ENCODE data around the gene PCED1B.

Gene PCED1B

GRCh38 chr12:47067176-47067575 is 12.2 kb upstream of the PCED1B start:
- no peak for DNase-seq

DNA sequence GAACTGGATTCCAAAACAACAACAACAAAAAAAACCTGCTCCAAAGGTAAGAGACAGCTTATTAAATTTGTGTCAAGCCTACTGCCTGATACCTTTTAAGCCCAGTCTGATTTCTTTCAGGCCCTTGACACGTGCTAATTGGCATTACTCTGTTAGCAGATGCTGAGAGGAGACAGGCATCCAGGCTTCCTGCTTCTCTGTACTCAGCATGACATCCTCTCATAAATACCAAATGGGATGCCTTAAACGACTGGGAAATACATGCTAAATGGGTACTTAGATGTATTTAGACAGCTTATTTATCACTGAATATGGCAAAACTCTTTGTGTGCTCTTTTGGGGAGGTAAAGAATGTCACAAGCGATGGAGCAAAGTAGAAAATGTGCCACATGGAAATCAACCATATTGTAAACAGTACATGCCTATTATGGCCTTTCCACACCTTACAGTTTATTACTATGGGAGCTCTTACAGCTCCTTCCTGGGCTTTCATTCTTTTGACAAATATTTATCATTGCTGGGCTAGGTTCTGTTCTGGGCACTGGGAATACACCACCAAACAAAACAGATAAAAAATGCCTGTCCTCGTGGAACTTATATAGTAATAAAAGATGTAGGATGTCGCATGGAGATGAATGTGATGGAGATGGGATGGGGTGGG is 11.5 kb upstream of the PCED1B start:
- DNase-seq, result no peak

GRCh38 chr12:47068539-47068938 is 10.9 kb upstream of the PCED1B start:
- no peak for DNase-seq

- no peak for DNase-seq
These were observed 9.1 kb upstream of the PCED1B start for GRCh38 chr12:47070310-47070709.

DNA sequence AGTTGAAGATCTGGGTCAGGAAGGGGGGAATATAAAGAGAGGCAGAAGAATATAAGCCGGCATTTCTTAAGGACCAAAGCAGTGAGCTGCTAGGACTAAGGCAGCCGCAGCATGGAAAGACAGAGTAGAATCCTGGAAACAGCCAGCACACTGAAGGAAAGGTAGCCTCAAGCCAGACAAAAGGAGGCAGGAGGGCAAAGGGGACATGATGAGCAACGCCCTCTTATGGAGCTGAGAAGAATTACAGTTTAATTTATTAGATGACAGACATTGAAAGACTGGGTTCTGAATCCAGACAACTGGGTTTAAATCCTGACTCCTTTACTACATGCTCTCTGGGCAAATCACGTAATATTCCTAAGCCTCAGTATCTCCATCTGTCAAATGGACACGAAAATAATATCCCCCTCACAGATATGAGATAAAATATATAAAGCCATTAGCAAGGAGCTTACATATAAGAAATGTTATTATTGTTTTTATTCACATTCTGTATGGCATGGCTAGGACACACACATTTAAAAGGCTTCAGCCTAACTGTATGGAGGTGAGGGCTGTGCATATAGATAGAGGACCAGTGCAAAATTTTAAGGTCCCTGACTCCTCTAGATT is 8.1 kb upstream of the PCED1B start:
- DNase-seq, result no peak

- no peak for DNase-seq
These were observed 5.5 kb upstream of the PCED1B start for GRCh38 chr12:47073951-47074350.

- no peak for DNase-seq
These were observed 4.7 kb upstream of the PCED1B start for GRCh38 chr12:47074757-47075156.

- DNase-seq, result no peak
These were observed 4.0 kb upstream of the PCED1B start for GRCh38 chr12:47075192-47076084.

- no peak for DNase-seq
These were observed 2.0 kb upstream of the PCED1B start for GRCh38 chr12:47077206-47078085.

- no peak for DNase-seq
These were observed 1.4 kb upstream of the PCED1B start for GRCh38 chr12:47078086-47078395.

DNA sequence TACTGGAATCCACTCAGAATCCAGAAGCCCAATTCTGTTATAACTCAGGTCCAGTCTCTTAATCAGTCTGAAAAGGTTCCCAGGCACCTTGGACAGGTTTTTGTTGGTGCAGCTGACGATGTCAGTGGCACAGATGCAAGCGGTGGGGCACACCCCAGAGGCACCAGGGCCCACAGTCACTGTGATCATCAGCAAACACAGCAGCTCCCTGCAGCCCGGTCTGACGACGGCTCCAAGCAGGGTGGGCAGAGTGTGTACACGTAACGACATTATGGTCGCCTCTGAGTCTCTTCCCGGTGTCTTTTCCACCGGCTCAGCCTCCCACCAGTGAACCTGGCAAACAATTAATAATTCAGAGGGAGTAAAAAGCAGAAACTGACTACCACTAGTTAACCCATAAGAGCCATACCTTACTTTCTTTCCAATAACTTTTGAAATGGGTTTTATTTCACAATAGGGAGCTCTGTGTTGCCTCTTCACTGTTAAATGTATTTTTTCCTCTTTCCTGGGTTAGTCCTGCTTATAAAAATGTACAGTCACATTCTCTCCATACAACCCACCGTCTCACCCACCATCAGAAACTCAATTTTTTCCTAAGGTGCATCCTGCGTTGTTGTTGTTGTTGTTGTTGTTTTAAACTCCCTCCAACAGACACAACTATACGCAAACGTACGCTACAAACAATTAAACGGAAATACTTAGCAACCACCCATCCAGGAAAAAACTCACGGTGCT is 521 bp upstream of the PCED1B start:
- peak in 4 of 56 donors; percentile 4 to 8 (median 6) for DNase-seq

DNA sequence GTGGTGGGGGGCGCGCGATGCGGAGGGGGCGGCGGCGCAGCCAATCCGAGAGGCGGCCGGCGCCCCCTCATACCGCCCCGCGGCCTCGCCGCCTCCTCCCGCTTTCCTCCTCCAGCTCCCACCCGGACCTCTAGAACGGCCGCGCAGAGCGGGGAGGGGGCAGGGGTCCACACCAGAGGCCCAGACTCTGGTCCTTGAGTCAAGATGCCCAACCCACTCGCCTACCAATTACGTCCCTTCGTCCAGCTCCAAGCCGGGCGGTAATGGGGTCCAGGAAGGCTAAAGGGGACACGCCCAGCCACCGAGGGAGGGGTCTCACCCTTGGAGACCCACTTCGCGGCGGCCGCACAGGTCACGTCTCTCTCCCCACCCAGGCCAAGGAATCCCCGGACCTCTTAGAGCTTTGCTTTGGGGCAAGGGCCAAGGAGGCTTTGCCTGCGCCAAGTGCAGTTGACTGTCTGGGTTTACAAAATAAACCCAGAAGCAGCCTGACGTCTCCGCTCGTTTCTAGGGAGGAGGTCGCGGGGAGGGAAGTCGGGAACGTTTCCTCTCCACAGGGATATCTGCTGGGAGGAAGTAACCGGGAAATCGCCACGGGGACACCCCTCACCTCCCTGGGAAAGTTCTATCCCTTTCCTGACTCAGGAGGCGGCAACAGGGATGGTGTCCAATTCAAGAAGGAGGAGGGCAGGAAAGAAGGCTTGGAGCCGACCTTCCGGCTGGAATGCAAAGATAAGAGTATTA is 732 bp downstream of the PCED1B start:
- peak in 30 of 56 donors; percentile 4 to 67 (median 32) for DNase-seq

- peak in 10 of 56 donors; percentile 1 to 30 (median 8) for DNase-seq
These were observed 1.5 kb downstream of the PCED1B start for GRCh38 chr12:47080725-47081502.

DNA sequence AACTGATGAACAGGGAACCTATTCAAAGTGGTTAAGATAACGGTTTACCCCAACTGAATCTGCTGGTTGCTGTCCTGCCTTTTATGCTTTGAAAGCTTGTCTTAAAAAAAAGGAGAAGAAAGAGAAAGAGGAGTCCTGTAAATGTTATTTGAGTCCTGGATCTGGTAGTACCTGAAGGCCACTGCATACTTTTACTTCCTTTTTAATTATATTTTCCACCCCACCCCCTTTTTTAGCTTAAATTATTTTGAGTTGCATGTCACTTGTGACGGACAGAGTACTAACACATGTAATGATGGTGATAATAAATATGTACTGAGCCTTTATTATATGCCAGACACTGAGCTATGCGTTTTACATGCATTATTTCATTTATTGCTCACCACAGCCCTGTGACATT is 2.9 kb downstream of the PCED1B start:
- no peak for DNase-seq

DNA sequence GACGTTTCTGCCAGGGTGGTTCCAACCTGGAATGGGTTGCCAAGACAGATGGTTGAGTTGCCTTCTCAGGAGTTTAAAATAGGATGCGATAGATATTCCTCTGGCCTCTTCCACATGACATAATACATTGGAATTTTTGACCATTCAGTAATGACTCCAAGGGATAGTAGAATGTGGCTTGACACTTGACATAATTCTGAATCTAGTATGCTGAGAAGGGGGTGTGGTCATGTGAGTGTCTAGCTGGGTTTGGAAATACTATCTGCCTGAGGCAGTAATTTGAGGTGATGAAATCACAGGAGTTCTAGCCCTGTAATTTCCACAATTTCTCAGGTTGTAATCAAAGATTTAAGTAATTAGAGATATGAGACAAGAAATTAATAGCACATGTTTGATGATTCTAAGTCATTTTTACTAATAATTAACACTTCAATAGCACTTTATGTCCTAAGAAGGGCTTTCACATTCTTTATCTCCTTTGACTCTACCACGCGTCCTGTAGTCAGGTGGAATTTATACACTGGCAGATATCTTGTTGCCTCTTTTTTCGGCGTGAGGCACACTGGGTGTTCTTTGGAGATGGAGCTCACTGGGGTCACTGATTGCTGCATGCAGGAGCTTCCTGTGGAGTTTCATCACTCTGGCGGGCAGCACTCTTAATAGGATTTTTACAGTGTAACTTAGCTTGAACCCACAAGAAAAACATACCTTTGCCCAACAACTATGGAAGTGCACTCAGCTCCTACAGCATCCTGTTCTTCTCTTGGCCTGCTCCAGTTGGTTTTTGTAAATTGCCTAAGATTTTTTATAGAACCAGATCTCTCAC is 3.6 kb downstream of the PCED1B start:
- no peak for DNase-seq

DNA sequence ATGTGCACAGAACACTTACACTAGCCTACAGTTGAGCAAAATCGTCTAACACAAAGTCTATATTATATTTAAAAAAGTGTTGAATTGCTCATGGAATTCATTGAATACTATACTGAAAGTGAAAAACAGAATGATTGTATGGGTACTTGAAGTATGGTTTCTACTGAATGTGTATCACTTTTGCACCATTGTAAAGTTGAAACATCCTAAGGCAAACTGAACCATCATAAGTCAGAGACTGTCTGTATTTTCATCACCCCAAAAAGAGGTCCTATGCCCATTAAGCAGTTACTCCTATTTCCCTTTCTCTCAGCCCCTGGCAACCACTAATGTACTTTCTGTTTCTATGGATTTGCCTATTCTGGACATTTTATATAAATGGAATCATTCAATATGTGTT is 4.8 kb downstream of the PCED1B start:
- DNase-seq, result no peak

- DNase-seq, result no peak
These were observed 6.4 kb downstream of the PCED1B start for GRCh38 chr12:47085815-47086252.

DNA sequence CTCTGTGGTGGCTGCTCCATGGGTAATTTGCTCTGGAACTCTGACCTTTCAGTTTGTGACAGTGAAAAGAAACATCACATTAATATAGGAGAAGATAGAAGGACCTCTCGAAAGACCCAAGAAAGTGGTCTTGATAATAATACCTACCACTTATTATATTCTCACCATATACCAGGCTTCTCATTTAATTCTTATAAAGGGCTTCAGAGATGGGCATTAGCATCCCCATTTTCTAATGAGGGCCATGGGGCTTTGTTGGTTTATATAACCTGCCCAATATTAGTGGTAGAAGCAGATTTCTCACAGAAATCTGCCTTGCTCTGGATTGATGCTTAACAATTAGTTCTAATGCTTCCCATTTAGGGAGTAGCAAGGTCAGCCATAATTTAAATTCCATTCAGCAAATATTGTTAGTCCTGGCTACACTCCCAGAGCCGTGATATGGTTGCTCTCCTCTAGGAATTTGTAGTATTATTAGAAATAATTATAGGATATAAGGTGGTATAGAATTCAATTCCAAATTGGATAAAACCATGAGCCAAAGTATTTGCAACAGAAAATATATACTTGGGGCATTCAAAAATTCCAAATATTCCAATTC is 7.8 kb downstream of the PCED1B start:
- no peak for DNase-seq
